ENCODE results near the gene PLXNA4.

GRCh38 chr7:132193898-132194297, 382.4 kb downstream of the PLXNA4 start:
- TF ChIP-seq CTCF (IDR thresholded peaks at IDR 0.05 in 8 of 11, conservative IDR thresholded peaks at IDR 0.05 in 3 of 11) (no peak), POLR2A (IDR thresholded peaks at IDR 0.05) (no peak)
